ENCODE data around the gene NTRK3. TPM values are rescaled to one million over a fixed set of nuclear protein-coding genes. Genes with fewer than 3 reads are reported as not detected.

NTRK3 gene
- polyA plus RNA-seq, 1 experiment, result 0.21 TPM

GRCh38 chr15:88238618-88239430 is 17.7 kb downstream of the NTRK3 start:
- ChIA-PET POLR2A (no interaction called here), CTCF (interaction anchor here (1.0 to 1.4 kb wide), 2 partner anchors 9 to 633 kb away, joined by 3 to 8 read pairs; no protein-coding TSS in a partner anchor)
- H3K4me3 ChIP-seq (ENCODE audit: low read depth, low read length), result no peak overlapping the region
- no peak for TF ChIP-seq CTCF (IDR thresholded peaks at IDR 0.05; ENCODE audit: low read depth, low read length)
- no peak overlapping the region for H3K27ac ChIP-seq (ENCODE audit: low read depth, low read length)
- no peak for DNase-seq (ENCODE audit: low read depth, low spot score)
- H3K27me3 ChIP-seq (ENCODE audit: control insufficient read depth, insufficient read depth, low read length), result no peaks in the 10 kb centered on the region
- no peaks in the 10 kb centered on the region for H3K9me3 ChIP-seq (ENCODE audit: control insufficient read depth, insufficient read depth, low read length)

- Histone ChIP-seq H3K27ac (ENCODE audit: low read depth, low read length) (no peak overlapping the region), H3K4me3 (ENCODE audit: low read depth, low read length) (no peak overlapping the region), H3K27me3 (ENCODE audit: control insufficient read depth, insufficient read depth, low read length) (no peaks in the 10 kb centered on the region), H3K9me3 (ENCODE audit: control insufficient read depth, insufficient read depth, low read length) (no peaks in the 10 kb centered on the region)
- CTCF ChIA-PET, result interaction anchor here (3.7 kb wide), 1 partner anchor 11 kb away, joined by 32 read pairs; no protein-coding TSS in a partner anchor
- POLR2A ChIA-PET, result no interaction called here
- TF ChIP-seq CTCF (IDR thresholded peaks at IDR 0.05; ENCODE audit: low read depth, low read length), result no peak
- no peak for DNase-seq (ENCODE audit: low read depth, low spot score)
Observed at GRCh38 chr15:88234711-88235110, 21.8 kb downstream of the NTRK3 start.

- H3K27me3 ChIP-seq (ENCODE audit: control insufficient read depth, insufficient read depth, low read length), result no peaks in the 10 kb centered on the region
- DNase-seq (ENCODE audit: low read depth, low spot score), result no peak
- CTCF ChIA-PET, result interaction anchor here (3.7 kb wide), 1 partner anchor 12 kb away, joined by 32 read pairs; no protein-coding TSS in a partner anchor
- no peak overlapping the region for H3K27ac ChIP-seq (ENCODE audit: low read depth, low read length)
- no peak for TF ChIP-seq CTCF (IDR thresholded peaks at IDR 0.05; ENCODE audit: low read depth, low read length)
- no peak overlapping the region for H3K4me3 ChIP-seq (ENCODE audit: low read depth, low read length)
- POLR2A ChIA-PET, result no interaction called here
- H3K9me3 ChIP-seq (ENCODE audit: control insufficient read depth, insufficient read depth, low read length), result no peaks in the 10 kb centered on the region
Observed at GRCh38 chr15:88233921-88234320, 22.6 kb downstream of the NTRK3 start.

- no peaks in the 10 kb centered on the region for H3K9me3 ChIP-seq (ENCODE audit: control insufficient read depth, insufficient read depth, low read length)
- H3K27me3 ChIP-seq (ENCODE audit: control insufficient read depth, insufficient read depth, low read length), result no peaks in the 10 kb centered on the region
- ChIA-PET CTCF (interaction anchor here (0.9 kb wide), 1 partner anchor 13 kb away, joined by 3 read pairs; no protein-coding TSS in a partner anchor), POLR2A (no interaction called here)
- no peak overlapping the region for H3K27ac ChIP-seq (ENCODE audit: low read depth, low read length)
- DNase-seq (ENCODE audit: low read depth, low spot score), result no peak
- H3K4me3 ChIP-seq (ENCODE audit: low read depth, low read length), result no peak overlapping the region
- no peak for TF ChIP-seq CTCF (IDR thresholded peaks at IDR 0.05; ENCODE audit: low read depth, low read length)
Observed at GRCh38 chr15:88232771-88233201, 23.8 kb downstream of the NTRK3 start.

- TF ChIP-seq CTCF (IDR thresholded peaks at IDR 0.05; ENCODE audit: low read depth, low read length), result no peak
- H3K27ac ChIP-seq (ENCODE audit: low read depth, low read length), result no peak overlapping the region
- no peak for DNase-seq (ENCODE audit: low read depth, low spot score)
- CTCF ChIA-PET, result no interaction called here
- H3K27me3 ChIP-seq (ENCODE audit: control insufficient read depth, insufficient read depth, low read length), result no peaks in the 10 kb centered on the region
- no peak overlapping the region for H3K4me3 ChIP-seq (ENCODE audit: low read depth, low read length)
- H3K9me3 ChIP-seq (ENCODE audit: control insufficient read depth, insufficient read depth, low read length), result no peaks in the 10 kb centered on the region
- POLR2A ChIA-PET, result no interaction called here
Observed at GRCh38 chr15:88231909-88232644, 24.5 kb downstream of the NTRK3 start.

Data from AG04450 (cell line).